Stimulated activated CD8-positive, alpha-beta memory T cell treated with anti-CD3 and anti-CD28 coated beads, Interleukin-12 subunit alpha, Interleukin-12 subunit beta, amount 100 ng/mL, for 4 hours (primary cell): ENCODE measurements around the gene SNRPD1.
"Not testable (repeated sequence)": the region's sequence is repeated elsewhere in the genome, so short reads cannot be mapped to it uniquely, and the experiment has no call there.

Experiments used
- DNase-seq: peaks from one replicate; pipeline ENCODE4 v3.0.0-alpha.2; 2020; ENCODE audit warnings: low read depth

SNRPD1 gene

DNA sequence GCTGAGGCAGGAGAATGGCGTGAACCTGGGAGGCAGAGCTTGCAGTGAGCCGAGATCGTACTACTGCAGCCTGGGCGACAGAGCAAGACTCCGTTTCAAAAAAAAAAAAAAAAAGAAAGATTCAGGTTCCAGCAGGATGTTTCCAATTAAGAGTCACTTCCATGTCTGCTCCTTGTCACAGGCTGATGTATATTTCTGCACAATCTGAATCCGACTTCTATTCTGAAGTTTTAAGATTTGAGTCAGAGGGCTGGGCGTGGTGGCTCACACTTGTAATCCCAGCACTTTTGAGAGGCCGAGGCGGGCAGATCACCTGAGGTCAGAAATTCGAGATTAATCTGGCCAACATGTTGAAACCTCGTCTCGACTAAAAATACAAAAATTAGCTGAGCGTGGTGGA, 24.7 kb downstream of the SNRPD1 start:
- no peak for DNase-seq

DNA sequence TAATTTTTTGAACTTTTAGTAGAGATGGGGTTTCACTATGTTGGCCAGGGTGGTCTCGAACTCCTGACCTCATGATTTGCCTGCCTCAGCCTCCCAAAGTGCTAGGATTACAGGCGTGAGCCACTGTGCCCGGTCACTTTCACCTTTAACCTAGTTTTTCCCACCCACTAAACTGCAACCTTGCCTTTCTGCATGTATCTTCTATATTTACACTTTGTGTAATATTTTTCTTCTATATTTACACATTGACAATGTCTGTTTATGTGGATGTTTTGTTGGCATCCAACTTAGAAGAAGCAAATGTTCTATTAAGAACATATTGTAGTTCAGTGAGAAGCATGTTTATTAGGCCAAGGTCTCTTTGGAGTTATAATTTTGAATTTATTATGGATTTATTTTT, 26.7 kb downstream of the SNRPD1 start:
- DNase-seq, result no peak

DNA sequence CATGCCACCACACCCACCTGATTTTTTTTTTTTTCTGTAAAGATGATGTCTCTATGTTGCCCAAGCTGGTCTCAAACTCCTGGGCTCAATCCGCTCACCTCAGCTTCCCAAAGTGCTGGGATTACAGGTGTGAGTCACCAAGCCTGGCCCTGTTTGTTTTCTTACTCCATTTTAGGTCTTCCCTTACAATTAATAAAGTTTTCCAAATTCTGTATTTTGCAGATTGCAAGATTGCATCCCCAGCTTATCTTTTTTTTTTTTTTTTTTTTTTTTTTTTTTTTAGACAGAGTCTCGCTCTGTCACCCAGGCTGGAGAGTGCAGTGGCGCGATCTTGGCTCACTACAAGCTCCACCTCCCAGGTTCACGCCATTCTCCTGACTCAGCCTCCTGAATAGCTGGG, 28.3 kb downstream of the SNRPD1 start:
- not testable (repeated sequence) for DNase-seq

DNA sequence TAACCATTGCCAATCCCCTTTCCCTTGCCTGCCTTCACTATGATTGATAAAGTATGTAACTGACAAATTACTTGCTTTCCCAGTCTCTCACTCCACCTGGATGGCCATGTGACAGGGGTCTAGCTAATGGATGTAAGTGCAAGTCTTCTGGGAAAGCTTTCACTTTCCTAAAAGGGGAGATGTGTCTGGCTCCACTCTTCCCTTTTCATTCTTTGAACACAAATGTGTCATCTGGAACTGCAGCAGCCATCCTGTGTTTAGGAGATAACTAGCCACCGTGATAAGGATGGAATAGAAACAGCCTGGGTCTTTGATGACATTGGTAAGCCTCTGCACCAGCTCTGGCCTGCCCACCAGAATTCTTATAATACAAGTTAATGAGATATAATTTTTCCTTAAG, 38.2 kb downstream of the SNRPD1 start:
- DNase-seq, result no peak

DNA sequence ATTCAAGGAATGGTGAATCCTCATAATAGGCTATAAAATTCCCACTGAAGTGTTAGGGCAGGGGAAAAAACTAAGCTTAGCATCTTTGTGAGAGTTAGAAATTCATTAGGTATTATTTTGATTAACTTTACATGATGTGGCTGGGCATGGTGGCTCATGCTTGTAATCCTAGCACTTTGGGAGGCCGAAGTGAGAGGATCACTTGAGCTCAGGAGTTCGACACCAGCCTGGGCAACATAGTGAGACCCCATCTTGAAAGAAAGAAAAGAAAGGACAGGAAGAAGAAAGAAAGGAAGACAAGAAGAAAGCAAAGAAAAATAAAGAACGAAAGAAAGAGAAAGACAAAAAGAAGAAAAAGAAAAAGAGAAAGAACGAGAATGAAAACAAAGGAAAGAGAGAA, 40.0 kb downstream of the SNRPD1 start:
- DNase-seq, result no peak

DNA sequence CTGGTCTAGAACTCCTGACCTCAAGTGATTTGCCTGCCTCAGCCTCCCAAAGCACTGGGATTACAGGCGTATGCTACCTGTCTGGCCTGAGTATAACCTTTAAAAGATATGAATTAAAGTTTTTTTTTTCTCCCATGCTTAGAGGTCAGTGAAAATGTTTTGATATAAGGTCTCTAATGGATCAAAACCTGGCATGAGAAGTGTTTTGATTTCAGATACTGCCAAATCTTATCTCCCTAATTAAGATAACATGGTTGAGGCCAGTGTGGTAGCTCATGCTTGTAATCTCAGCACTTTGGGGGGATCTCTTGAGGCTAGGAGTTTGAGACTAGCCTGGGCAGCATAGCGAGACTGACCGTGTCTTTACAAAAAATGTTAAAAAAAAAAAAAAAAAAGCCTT, 41.2 kb downstream of the SNRPD1 start:
- DNase-seq, result no peak

DNA sequence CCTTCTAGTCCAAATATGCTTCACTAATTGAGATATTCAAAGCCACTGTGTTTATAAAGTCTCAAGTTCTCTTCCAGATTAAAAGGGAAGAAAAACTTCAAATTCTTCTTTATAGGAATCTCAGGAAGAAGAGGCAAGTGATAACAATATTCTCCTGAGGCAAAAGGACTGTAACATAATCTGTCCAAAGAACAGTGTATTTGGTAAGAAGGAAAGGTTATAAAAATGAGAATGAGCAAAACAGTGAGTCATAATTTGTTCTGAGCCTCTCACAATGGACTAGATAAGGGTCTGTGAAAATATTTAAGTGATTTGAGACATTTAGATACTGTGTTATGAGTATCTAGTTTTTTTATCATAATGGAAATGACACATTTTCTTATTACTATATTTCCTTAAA, 44.3 kb downstream of the SNRPD1 start:
- no peak for DNase-seq

DNA sequence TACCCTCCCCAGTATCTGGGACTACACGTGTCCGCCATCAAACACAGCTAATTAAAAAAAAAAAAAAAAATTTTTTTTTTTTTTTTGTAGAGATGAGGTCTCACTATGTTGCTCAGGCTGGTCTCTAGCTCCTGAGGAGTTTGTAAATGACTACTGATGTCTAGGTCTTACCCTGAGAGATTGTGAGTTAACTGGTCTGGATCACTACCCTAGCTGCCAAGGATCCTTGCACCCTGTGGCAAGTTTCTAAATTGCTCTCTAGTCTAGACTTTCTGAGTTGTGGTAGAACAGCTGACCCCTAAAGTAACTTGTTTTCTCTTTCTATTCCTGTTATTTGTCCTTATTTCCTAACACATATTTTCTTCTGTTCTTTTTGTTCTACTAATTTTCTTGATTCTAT, 48.0 kb downstream of the SNRPD1 start:
- no peak for DNase-seq

DNA sequence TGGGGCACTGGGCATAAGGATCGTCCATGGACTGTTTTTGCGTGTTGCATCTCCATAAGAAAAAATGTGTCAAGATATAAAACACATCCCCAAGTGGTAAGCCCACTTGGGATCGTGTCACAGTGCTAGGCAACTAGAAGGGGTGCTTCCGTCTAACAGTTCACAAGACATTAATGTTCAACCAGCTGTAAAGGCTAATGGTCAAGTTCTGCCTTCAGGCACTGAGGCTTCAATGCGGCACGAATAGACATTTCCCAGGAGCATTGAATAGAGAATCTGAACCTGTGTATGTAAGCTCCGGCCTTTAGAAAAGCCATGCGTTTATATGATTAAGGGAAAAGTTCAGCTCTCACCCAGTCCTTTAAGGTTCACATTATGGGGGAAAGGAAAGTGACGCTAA, 50.5 kb downstream of the SNRPD1 start:
- no peak for DNase-seq

DNA sequence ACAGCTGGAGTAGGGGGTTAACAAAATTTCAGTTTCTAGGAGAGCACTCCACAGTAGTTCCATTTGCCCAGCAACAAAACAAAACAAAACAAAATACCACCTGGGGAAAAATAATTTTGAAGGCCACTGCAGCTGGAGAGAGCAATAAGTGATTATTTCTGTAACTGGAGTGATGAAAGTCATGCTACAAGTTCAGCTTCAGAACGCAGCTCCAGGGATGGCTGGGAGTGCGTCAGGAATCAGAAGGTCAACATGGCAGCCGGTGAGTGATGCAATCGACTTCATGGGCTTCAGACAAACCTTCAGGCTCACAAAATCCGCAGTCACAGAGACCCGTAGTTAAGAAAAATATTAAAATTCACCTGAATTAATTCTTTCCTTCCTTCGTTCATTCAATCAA, 51.5 kb downstream of the SNRPD1 start:
- no peak for DNase-seq

DNA sequence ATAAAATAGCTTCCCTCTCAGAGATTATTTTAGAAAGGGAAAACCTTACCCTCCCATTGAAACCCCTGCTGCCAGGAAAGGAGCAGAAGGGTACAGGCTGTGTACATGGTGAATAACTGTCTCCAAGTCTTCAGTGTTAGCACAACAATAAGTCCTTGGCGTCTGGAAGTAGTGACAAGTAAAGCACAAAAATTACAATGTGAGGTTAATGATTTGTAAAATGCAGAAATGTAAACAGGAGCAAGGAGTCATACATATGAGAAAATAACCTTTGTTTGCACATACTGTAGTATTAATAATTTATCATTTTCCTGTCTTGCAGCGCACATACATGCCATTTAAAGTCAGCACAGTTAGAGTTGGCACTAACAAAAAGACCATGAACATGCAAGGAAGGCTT, 52.0 kb downstream of the SNRPD1 start:
- no peak for DNase-seq

DNA sequence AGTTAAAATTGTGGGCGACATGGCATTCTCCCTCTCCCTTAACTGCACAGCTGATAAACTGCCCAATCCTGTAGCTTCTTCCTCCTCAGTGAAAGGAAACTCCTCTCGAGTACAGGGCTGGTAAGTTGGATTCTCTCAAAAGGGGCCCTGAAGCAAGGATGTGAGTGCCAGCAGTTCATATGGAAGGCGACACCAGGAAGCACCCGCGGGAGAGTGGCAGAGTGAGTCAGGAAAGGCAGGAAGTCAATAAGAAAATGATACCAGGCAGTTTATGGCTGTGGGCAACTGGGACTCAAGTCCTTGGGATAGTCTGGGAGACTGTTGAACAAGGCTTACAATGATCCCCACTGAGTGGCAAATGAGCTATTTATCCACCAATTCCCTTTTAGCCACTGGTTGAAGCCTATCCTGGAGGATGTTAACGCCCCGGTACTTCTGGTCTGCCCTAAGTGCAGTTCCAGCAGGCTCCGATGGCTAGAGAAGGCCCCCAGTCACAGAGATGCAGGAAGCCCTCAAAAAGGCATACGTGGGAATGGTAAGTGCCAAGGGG, 57.7 kb downstream of the SNRPD1 start:
- DNase-seq, result no peak

DNA sequence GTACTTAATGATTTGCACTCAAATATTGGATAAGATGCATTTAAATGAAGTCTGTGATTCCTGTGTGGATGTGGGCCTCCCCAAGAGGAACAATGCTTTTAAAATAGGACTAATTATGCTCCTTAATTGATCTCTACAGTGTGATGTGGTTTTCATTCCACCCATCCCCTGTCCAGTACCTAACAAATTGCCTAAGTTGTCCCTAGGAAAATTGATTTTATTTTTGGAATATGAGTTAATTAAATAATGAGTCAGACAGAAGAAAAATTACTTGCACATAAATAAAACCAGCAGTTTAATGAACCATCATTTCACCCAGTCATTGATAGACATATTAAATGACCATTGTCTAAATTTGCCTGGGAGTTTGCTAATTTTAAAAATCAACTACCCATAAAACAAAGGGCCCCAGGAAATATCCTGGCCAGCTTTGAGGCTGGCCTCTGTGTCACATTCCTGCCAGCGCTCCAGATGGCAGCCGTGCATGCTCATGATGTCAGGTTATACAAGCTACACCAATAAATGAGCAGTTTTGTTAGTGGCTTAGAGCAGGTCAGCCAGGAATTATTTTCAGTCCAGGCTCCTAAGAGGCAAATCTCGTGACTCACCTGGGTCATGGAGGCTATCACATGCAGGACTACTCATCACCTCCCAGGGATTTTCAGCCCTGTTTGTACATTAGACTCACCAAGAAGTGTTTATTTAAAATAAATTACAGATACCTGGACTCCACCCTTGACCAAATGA, 60.6 kb downstream of the SNRPD1 start:
- DNase-seq, result no peak

DNA sequence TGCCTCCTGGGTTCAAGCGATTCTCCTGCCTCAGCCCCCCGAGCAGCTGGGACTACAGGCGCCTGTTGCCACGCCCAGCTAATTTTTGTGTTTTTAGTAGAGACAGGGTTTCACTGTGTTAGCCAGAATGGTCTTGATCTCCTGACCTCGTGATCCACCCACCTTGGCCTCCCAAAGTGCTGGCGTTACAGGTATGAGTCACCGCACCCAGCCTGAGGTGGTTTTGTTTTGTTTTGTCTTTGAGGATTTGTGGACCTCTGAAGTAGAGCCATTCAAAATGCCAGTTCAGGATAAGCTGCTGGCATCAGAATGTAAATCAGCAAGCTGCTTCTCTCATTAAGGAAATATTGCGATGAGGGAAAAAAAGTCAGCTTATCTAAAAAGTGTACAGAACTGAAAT, 63.2 kb downstream of the SNRPD1 start:
- not testable (repeated sequence) for DNase-seq

DNA sequence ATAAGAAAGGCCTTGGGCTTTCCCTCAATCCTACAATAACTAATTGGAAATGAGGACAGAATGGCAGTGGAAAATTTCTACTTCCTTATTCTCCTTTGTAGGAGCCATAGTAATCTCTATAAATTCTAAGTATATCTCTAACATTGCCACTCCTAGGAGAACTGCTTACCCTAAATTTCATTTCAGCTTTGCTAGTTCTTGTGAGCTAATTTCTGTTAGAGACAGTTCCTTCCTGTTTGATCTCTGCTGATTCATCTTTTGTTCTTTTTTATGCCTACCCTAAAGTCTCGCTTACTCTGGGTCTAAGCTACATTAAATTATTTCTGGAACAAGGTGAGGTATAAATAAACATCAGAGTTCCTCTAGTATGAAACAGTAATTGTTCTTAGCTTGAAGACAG, 66.7 kb downstream of the SNRPD1 start:
- DNase-seq, result no peak

DNA sequence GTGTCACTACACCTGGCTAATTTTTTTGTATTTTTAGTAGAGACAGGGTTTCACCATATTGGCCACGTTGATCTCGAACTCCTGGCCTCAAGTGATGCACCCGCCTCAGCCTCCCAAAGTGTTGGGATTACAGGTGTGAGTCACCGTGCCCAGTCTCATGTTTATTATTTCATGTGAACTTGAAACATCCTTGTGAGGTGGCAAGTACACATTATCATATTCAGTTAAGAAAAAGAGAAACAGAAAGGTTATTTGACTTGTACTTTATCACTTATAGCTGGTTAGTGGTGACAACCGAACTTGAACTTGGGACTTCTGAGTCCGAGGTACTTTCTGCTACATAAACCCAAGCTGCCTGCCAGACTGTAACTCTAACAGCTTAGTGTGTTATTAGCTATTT, 68.0 kb downstream of the SNRPD1 start:
- DNase-seq, result no peak

DNA sequence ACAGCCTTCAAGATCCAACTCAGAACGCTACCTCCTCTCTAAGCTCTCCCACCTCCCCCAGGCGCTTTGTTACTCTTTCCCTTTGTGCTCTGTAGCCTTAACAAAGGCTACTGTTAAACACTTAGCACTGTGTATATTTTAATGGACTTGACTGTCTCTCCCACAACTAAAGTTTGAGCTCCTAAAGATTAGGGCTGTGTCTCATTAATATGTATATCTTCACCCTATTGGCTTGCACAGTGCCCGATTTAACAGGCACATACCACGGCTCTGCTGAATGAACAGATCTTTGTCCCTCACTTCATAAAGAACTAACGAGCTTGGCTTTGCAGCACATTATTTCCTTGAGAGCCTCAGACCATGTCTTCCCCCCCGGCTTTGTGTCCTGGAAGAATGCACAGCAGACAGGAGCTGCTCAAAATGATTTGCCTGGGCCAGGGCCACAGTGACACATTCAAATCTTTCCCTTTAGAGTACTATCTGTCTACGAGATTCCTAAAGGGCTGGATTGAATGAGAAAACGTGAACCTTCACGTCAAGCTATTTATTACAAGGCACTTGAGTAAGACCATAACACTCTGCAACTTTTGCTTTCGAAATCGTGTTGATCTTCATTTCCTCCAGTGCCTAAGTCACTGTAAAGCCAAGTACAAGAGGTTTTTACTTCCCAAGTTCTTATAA, 70.4 kb downstream of the SNRPD1 start:
- no peak for DNase-seq
